ENCODE results near the gene MACROD2.
A peak's percentile ranks its signal among the peaks of the same experiment; 100 is the strongest.

MACROD2 gene

GRCh38 chr20:15440049-15440820, 1444.9 kb downstream of the MACROD2 start:
- DNase-seq (ENCODE audit: low read depth in 1 of 2, low spot score in 1 of 2), result no peak
- in situ Hi-C loops (cut with HindIII; ENCODE audit: low pct_unique_long_range_greater_than_20kb, low sequenced_read_pairs), result no loop called here
- no peak for TF ChIP-seq JUND (IDR thresholded peaks at IDR 0.05; ENCODE audit: low read depth)

DNA sequence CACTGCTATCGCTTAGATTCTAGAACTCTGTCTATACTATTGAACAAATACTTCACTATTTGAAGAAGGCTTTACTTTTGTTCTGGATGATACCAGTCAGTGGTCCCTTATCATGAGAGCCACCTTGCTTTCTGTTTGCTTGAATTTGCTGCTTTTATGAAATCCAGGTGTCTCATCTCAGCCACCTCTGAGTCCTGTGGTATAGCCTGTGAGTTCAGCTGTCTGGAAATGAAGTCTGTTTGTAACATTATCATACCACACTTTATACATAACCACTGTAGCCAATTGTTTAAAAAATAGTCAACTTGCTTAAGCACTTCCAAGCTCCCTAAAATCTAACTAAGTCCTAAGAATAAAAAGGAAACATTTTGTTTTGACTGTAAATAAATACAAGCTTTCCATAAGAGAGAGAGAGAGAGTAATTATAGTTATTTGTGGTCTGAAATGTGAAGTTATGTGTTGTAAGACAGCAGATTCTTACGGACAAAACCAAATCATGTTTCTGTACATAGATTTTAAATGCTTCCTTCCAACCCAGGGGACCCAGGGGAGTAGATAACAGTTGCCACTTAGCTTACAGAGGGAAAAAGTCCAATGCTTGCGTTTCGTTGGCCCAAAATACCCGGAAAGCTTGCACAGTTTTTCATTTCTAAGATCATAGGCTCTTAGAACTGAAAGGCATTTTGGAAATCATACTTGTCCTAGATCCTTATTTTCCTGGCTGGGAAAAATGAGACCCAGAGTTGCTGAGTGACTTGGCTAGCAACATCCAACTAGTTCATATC, 1449.9 kb downstream of the MACROD2 start:
- no peak for DNase-seq (ENCODE audit: low read depth in 1 of 2, low spot score in 1 of 2)
- no peak for TF ChIP-seq JUND (IDR thresholded peaks at IDR 0.05; ENCODE audit: low read depth)
- in situ Hi-C loops (cut with HindIII; ENCODE audit: low pct_unique_long_range_greater_than_20kb, low sequenced_read_pairs), result no loop called here

DNA sequence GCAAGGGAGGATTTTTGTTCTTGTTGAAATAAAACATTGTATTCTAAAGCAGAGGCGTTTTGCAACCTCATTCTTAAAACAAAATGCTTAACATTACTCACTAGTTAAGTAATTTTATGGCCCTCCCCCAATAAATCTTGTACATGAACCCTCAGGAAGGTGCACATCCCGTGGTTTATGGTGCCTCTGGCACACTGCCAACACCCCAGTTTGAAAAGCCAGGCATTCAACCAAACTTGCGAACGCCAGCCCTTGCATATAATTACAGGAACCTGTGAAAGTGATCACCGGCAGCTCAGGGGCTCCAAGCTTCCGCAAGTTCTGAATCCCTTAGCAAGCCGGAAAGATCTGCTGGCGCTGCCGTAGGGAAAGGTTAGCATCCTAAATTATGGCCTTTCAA, 1451.1 kb downstream of the MACROD2 start:
- in situ Hi-C loops (cut with HindIII; ENCODE audit: low pct_unique_long_range_greater_than_20kb, low sequenced_read_pairs), result no loop called here
- TF ChIP-seq JUND (IDR thresholded peaks at IDR 0.05; ENCODE audit: low read depth), result no peak
- no peak for DNase-seq (ENCODE audit: low read depth in 1 of 2, low spot score in 1 of 2)

GRCh38 chr20:15447549-15447948, 1452.2 kb downstream of the MACROD2 start:
- DNase-seq (ENCODE audit: low read depth in 1 of 2, low spot score in 1 of 2), result no peak
- no peak for TF ChIP-seq JUND (IDR thresholded peaks at IDR 0.05; ENCODE audit: low read depth)
- in situ Hi-C loops (cut with HindIII; ENCODE audit: low pct_unique_long_range_greater_than_20kb, low sequenced_read_pairs), result no loop called here

GRCh38 chr20:15449061-15449460, 1453.7 kb downstream of the MACROD2 start:
- in situ Hi-C loops (cut with HindIII; ENCODE audit: low pct_unique_long_range_greater_than_20kb, low sequenced_read_pairs), result no loop called here
- DNase-seq (ENCODE audit: low read depth in 1 of 2, low spot score in 1 of 2), result no peak
- TF ChIP-seq JUND (IDR thresholded peaks at IDR 0.05; ENCODE audit: low read depth), result no peak

- TF ChIP-seq JUND (IDR thresholded peaks at IDR 0.05; ENCODE audit: low read depth), result no peak
- DNase-seq (ENCODE audit: low read depth in 1 of 2, low spot score in 1 of 2), result no peak
- in situ Hi-C loops (cut with HindIII; ENCODE audit: low pct_unique_long_range_greater_than_20kb, low sequenced_read_pairs), result no loop called here
These were observed 1455.9 kb downstream of the MACROD2 start for GRCh38 chr20:15451241-15451640.

GRCh38 chr20:15455279-15455678, 1460.0 kb downstream of the MACROD2 start:
- TF ChIP-seq JUND (IDR thresholded peaks at IDR 0.05; ENCODE audit: low read depth), result no peak
- DNase-seq (ENCODE audit: low read depth in 1 of 2, low spot score in 1 of 2), result no peak
- in situ Hi-C loops (cut with HindIII; ENCODE audit: low pct_unique_long_range_greater_than_20kb, low sequenced_read_pairs), result no loop called here

GRCh38 chr20:15461938-15462337, 1466.6 kb downstream of the MACROD2 start:
- DNase-seq (ENCODE audit: low read depth in 1 of 2, low spot score in 1 of 2), result no peak
- TF ChIP-seq JUND (IDR thresholded peaks at IDR 0.05; ENCODE audit: low read depth), result no peak
- in situ Hi-C loops (cut with HindIII; ENCODE audit: low pct_unique_long_range_greater_than_20kb, low sequenced_read_pairs), result no loop called here

- DNase-seq (ENCODE audit: low read depth in 1 of 2, low spot score in 1 of 2), result no peak
- in situ Hi-C loops (cut with HindIII; ENCODE audit: low pct_unique_long_range_greater_than_20kb, low sequenced_read_pairs), result no loop called here
- TF ChIP-seq JUND (IDR thresholded peaks at IDR 0.05; ENCODE audit: low read depth), result no peak
These were observed 1480.2 kb downstream of the MACROD2 start for GRCh38 chr20:15475483-15475882.

GRCh38 chr20:15476186-15476585, 1480.9 kb downstream of the MACROD2 start:
- in situ Hi-C loops (cut with HindIII; ENCODE audit: low pct_unique_long_range_greater_than_20kb, low sequenced_read_pairs), result no loop called here
- TF ChIP-seq JUND (IDR thresholded peaks at IDR 0.05; ENCODE audit: low read depth), result no peak
- DNase-seq (ENCODE audit: low read depth in 1 of 2, low spot score in 1 of 2), result no peak

- in situ Hi-C loops (cut with HindIII; ENCODE audit: low pct_unique_long_range_greater_than_20kb, low sequenced_read_pairs), result no loop called here
- no peak for TF ChIP-seq JUND (IDR thresholded peaks at IDR 0.05; ENCODE audit: low read depth)
- DNase-seq (ENCODE audit: low read depth in 1 of 2, low spot score in 1 of 2), result no peak
These were observed 1481.5 kb downstream of the MACROD2 start for GRCh38 chr20:15476781-15477180.

GRCh38 chr20:15482525-15482924, 1487.2 kb downstream of the MACROD2 start:
- TF ChIP-seq JUND (IDR thresholded peaks at IDR 0.05; ENCODE audit: low read depth), result no peak
- peak in 1 of 2 experiments; percentile 16 for DNase-seq (ENCODE audit: low read depth in 1 of 2, low spot score in 1 of 2)
- in situ Hi-C loops (cut with HindIII; ENCODE audit: low pct_unique_long_range_greater_than_20kb, low sequenced_read_pairs), result no loop called here

- in situ Hi-C loops (cut with HindIII; ENCODE audit: low pct_unique_long_range_greater_than_20kb, low sequenced_read_pairs), result no loop called here
- DNase-seq (ENCODE audit: low read depth in 1 of 2, low spot score in 1 of 2), result no peak
- no peak for TF ChIP-seq JUND (IDR thresholded peaks at IDR 0.05; ENCODE audit: low read depth)
These were observed 1490.2 kb downstream of the MACROD2 start for GRCh38 chr20:15485519-15485918.

Measured in T47D (cell line).